Activated CD4-positive, alpha-beta T cell treated with anti-CD3 and anti-CD28 coated beads, Interleukin-2, amount 50 U/mL, for 16 hours (primary cell): Measurements from ENCODE around the gene SWSAP1.
"Not testable (repeated sequence)": the region's sequence is repeated elsewhere in the genome, so short reads cannot be mapped to it uniquely, and the experiment has no call there.

Experiments
- DNase-seq: peaks from one replicate; pipeline ENCODE4 v3.0.0-alpha.2; 2020

Gene SWSAP1

GRCh38 chr19:11374433-11375142 lies at the start of gene SWSAP1:
Gene SWSAP1, plus strand, starts transcription at chr19:11374666. Its CDS starts 15 bp downstream, at chr19:11374681.
- DNase-seq = peak; percentile 99

GRCh38 chr19:11324748-11325389 lies 49.6 kb upstream of the SWSAP1 start:
- no peak for DNase-seq

- no peak for DNase-seq
Measured at GRCh38 chr19:11325544-11325943, 48.9 kb upstream of the SWSAP1 start.

GRCh38 chr19:11330127-11330526 lies 44.3 kb upstream of the SWSAP1 start:
- no peak for DNase-seq

- no peak for DNase-seq
Measured at GRCh38 chr19:11331502-11331901, 43.0 kb upstream of the SWSAP1 start.

- DNase-seq = no peak
Measured at GRCh38 chr19:11332822-11333221, 41.6 kb upstream of the SWSAP1 start.

GRCh38 chr19:11333838-11334237 lies 40.6 kb upstream of the SWSAP1 start:
- DNase-seq = not testable (repeated sequence)

GRCh38 chr19:11335449-11336146 lies 38.9 kb upstream of the SWSAP1 start:
- no peak for DNase-seq

- peak; percentile 28 for DNase-seq
Measured at GRCh38 chr19:11337080-11337479, 37.4 kb upstream of the SWSAP1 start.

- DNase-seq = no peak
Measured at GRCh38 chr19:11338121-11338520, 36.3 kb upstream of the SWSAP1 start.

GRCh38 chr19:11338569-11339253 lies 35.8 kb upstream of the SWSAP1 start:
- no peak for DNase-seq

GRCh38 chr19:11339254-11340098 lies 35.0 kb upstream of the SWSAP1 start, which contains the start of gene RAB3D:
Gene RAB3D, minus strand, starts transcription at chr19:11339657. Its CDS starts 2,258 bp downstream, at chr19:11337399.
- DNase-seq = peak; percentile 86

- not testable (repeated sequence) for DNase-seq
Measured at GRCh38 chr19:11340099-11340467, 34.4 kb upstream of the SWSAP1 start.

GRCh38 chr19:11342429-11342828 lies 32.0 kb upstream of the SWSAP1 start:
- no peak for DNase-seq

GRCh38 chr19:11345122-11345803 lies 29.2 kb upstream of the SWSAP1 start:
- no peak for DNase-seq

GRCh38 chr19:11346104-11346940 lies 28.1 kb upstream of the SWSAP1 start, which contains the start of the genes CCDC159 and TMEM205:
Gene CCDC159, plus strand, starts transcription at chr19:11346519. Its CDS starts 88 bp downstream, at chr19:11346607.
Gene TMEM205, minus strand, starts transcription at chr19:11346268. Its CDS starts 649 bp downstream, at chr19:11345619.
- DNase-seq = peak; percentile 99

- no peak for DNase-seq
Measured at GRCh38 chr19:11347546-11348039, 26.9 kb upstream of the SWSAP1 start.

- no peak for DNase-seq
Measured at GRCh38 chr19:11349171-11349570, 25.3 kb upstream of the SWSAP1 start.

- not testable (repeated sequence) for DNase-seq
Measured at GRCh38 chr19:11354102-11354501, 20.4 kb upstream of the SWSAP1 start.
